Tibial nerve (tissue), 4 donors: ENCODE results near the gene TRAK1.

Experiments
- CTCF ChIP-seq, 5 experiments: fragments of 200-600 bp in 3 of 5; fragments of 450-650 bp in 2 of 5; sonication (generic) in 3 of 5; IDR thresholded peaks; one replicate each; pipeline ENCODE4 v1.5.1; 2016 to 2019; ENCODE audit warnings: antibody characterized with exemption in 5 of 5, mild to moderate bottlenecking in 3 of 5, moderate library complexity in 2 of 5
- EP300 ChIP-seq, 2 donors: sonication (generic); formaldehyde crosslinking; IDR thresholded peaks; one replicate each; pipeline ENCODE4 v1.6.1; 2017; ENCODE audit warnings: antibody characterized with exemption in 2 of 2, mild to moderate bottlenecking in 1 of 2
- POLR2A ChIP-seq, 2 donors: fragments of 450-650 bp; IDR thresholded peaks; one replicate each; pipeline ENCODE4 v1.6.1; 2017; ENCODE audit warnings: antibody characterized with exemption in 2 of 2, mild to moderate bottlenecking in 2 of 2, moderate library complexity in 2 of 2

DNA sequence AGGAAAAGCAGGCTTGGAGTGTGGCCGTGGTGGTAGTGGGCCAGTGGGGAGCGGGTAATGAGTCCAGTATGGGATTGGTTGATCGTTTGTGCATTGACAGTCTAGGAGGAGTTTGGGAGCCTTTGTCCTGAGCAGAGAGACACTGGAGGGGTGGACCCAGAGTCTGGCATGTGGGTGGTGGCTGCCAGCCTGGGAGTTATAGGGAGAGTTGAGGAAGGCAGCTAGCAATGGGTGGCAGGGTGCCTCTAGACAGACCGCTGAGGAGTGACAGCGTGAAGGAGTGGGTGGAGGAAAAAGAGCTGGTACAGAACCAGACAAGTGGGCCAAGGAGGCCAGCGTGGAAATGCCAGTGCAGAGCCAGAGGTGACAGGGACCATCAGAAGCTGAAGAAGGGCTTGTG lies 176.7 kb downstream of the TRAK1 start:
- TF ChIP-seq CTCF (IDR thresholded peaks at IDR 0.05) = no peak
- TF ChIP-seq POLR2A (IDR thresholded peaks at IDR 0.05) = no peak
- TF ChIP-seq EP300 (IDR thresholded peaks at IDR 0.05) = no peak
